Fibroblast of the aortic adventitia (primary cell): ENCODE data around the gene PLEKHF1. TPM values are rescaled to one million over a fixed set of nuclear protein-coding genes. Genes with fewer than 3 reads are reported as not detected.

Source experiments
- DNase-seq: peaks from one replicate; pipeline ENCODE4 v3.0.0-alpha.2; 2010; ENCODE audit warnings: low read depth
- H3K4me3 ChIP-seq: 2 replicates; pipeline ENCODE4 v1.5.1; 2011; ENCODE audit warnings: low read depth, mild to moderate bottlenecking, control low read depth, low read length, moderate library complexity
- CTCF ChIP-seq: IDR thresholded peaks from 2 replicates; pipeline ENCODE4 v1.5.1; 2011; ENCODE audit warnings: mild to moderate bottlenecking, low read length, control low read depth, inconsistent platforms; ENCODE audit not compliant: insufficient read depth
- total RNA-seq: library from RNA; depleted of rRNA; stranded (reverse); fragments of >200 nt; gene quantifications from 2 replicates; pipeline ENCODE4 v1.2.3, GENCODE V29; 2012; ENCODE audit warnings: low replicate concordance

The PLEKHF1 gene
- total RNA-seq, 1 donor: 29.4 TPM

- no peak for TF ChIP-seq CTCF
- DNase-seq: no peak
- peak overlapping the region; percentile 64 for H3K4me3 ChIP-seq
These were observed 477 bp upstream of the PLEKHF1 start for GRCh38 chr19:29664753-29665214.

DNA sequence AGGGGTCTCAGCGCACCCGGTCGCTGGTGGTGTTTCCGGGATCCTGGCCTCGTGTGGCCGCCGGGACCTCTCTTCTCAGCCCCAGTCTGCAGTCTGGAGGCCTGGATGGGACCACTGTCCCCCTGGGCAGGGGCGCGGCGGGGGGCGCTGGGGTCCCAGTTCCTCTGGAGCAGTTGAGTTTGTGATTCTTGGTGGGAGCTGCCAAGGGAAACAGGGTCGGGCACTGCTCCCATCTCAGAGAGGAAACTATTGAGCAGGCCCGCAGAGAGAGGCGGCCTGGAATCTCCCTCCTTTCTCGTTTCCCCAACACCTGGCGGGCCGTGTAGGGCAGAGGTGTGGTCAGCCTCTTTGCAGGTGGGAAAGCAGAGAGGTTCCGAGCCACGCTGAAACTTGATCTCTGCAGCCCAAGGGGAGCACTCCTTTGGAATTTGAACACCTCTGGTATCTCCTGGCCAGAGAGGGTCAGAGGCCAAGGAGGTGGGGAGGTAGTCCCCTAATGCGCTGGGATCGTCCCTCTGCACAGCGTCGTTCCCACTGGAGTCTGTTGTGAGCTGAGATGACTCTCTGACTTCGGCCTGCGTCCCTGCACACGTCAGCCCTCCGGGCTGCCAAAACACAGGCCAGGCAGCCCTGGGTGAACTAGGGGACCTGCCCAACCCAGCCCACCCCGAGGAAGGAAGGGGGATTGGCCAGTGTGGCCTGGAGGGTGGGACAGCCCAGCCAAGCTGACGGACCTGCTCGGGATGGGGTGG is 741 bp downstream of the PLEKHF1 start:
- TF ChIP-seq CTCF: no peak
- H3K4me3 ChIP-seq: peak overlapping the region; percentile 92
- DNase-seq: peak; percentile 87

DNA sequence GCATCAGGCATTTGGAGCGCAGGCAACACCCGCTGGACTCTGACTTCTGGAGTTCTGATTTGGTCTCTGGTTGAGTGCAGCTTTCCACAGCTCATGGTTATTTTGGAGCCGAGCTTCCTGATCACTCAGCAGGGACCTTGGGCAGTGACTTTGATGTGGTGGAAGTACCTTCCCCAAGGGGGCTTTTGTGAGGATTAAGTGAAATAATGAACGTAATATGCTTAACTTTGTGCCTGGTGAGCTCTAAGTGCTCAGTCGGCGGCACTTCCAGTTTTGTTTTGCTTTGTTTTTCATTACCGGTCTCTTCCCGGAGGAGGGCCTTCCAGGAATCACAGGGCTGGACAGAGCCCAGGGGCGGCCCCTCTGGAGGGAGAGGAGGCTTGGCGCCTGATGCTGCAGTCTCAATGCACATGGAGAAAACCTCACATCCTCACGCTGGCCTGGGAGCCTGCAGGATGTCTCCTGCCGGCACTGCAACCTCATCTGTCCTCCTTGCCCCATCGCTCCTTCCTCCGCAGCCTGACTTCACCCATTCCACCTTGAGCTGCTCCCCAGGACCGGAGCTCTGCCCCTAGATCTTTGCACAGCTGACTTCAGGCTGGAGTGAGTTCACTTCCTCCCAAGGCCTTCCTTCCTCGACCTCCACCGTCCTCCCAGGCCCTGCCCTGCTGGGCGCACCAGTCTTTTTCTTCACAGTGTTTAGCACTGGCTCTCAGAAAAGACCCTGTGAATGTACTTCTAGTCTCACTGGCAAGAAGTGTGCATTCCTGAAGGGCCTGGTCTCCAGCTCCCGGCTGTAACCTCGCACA is 1.5 kb downstream of the PLEKHF1 start:
- DNase-seq: peak; percentile 83
- H3K4me3 ChIP-seq: peak overlapping the region; percentile 92
- no peak for TF ChIP-seq CTCF

DNA sequence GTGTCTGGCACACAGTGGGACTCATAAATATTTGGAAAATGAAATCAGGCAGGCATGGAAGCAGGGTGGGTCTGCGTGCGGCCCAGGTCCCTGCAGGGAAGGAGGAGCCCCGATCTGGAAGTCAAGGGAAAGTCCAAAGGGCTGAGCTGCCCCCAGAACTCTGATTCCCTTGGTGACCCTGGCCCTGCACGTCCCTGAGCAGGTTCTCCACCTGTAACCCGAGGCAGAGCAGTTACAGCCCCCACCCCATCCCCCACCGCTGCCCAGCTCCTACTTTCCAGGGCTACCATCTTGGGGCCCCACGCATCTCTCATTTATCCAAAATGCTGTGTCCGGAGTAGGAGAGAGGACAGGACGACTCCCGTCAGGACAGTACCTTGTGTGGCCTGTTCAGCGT is 2.1 kb downstream of the PLEKHF1 start:
- peak overlapping the region; percentile 92 for H3K4me3 ChIP-seq
- DNase-seq: no peak
- no peak for TF ChIP-seq CTCF

DNA sequence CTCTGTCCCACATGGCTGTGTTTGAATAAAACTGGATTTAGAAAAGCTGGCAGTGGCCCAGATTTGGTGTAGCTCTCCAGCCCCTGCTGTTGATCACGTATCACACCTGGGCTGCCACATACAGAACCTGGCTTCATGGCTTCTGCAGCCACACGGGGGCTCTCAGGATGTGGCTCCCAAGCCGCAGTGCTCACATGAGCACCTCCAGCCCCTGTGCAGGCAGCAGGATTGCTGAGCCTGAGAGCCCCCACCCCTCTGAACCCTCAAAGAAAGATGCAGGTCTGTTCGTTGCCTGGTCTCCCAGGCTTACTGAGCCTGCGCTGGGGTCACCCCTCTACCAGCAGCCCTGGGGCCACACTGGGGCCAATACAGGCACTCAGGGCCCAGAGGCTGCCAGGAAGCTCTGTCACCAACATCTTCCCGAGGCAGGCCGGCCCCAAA is 2.7 kb downstream of the PLEKHF1 start:
- no peak for TF ChIP-seq CTCF
- H3K4me3 ChIP-seq: peak overlapping the region; percentile 92
- DNase-seq: no peak

GRCh38 chr19:29668746-29669609 is 3.7 kb downstream of the PLEKHF1 start:
- TF ChIP-seq CTCF: peak; percentile 44
- H3K4me3 ChIP-seq: peak overlapping the region; percentile 17
- DNase-seq: no peak
